Colonic mucosa (tissue), 4 donors: ENCODE data around the gene MYL7. TPM values are rescaled to one million over a fixed set of nuclear protein-coding genes. Genes with fewer than 3 reads are reported as not detected.

Experiments
- DNase-seq: peaks from one replicate; pipeline ENCODE4 v3.0.0-alpha.2; 2020
- H3K27ac ChIP-seq: fragments of 200-600 bp; one replicate; pipeline ENCODE4 v1.8.0; 2021
- H3K27me3 ChIP-seq: fragments of 200-600 bp; one replicate; pipeline ENCODE4 v1.8.0; 2021
- H3K36me3 ChIP-seq: fragments of 200-600 bp; one replicate; pipeline ENCODE4 v1.8.0; 2021
- H3K4me1 ChIP-seq: fragments of 200-600 bp; one replicate; pipeline ENCODE4 v1.8.0; 2021; ENCODE audit warnings: mild to moderate bottlenecking
- H3K4me3 ChIP-seq: fragments of 200-600 bp; one replicate; pipeline ENCODE4 v1.8.0; 2021
- H3K9ac ChIP-seq, 2 donors: one replicate each; pipeline ENCODE4 v1.7.0; 2013; ENCODE audit warnings: control low read depth in 2 of 2, low read depth in 2 of 2, low read length in 2 of 2
- H3K9me3 ChIP-seq: fragments of 200-600 bp; one replicate; pipeline ENCODE4 v1.8.0; 2021
- intact Hi-C: fragments of 100-400 bp; cut with DNase I; formaldehyde crosslinking; loops from one replicate; pipeline ENCODE4 v1.14.1; 2022
- total RNA-seq, 2 donors: library from RNA; stranded (reverse); fragmentation: NEBNext Ultra II Directional in 1 of 2; extraction: Animal tissue kit (Norgen Biotek cat#: 25700) in 1 of 2; gene quantifications; one replicate each; pipeline ENCODE4 v1.2.1, GENCODE V29; 2021
- TF ChIP-seq, protein P1 (sequence below): fragments of 200-600 bp; IDR thresholded peaks from one replicate; pipeline ENCODE4 v1.8.0; 2022; ENCODE audit warnings: antibody characterized with exemption, mild to moderate bottlenecking
- donor health status: healthy.
- donor health status: DM: no; HTN: no; CAD: no.
- donor health status: DM: no; HTN: no; CAD: no.

The MYL7 gene
- total RNA-seq, 2 donors from 2014 or later = 2.2 TPM; not detected in 1

- Histone ChIP-seq H3K9me3 (no peaks in the 10 kb centered on the region), H3K27me3 (peaks cover 6% of the 10 kb centered on the region), H3K4me3 (no peak overlapping the region), H3K4me1 (no peaks in the 10 kb centered on the region), H3K27ac (peak overlapping the region; percentile 61), H3K9ac (no peak overlapping the region), H3K36me3 (no peaks in the 10 kb centered on the region)
- no peak for DNase-seq
- intact Hi-C loops = no loop called here
- TF ChIP-seq, protein P1, sequence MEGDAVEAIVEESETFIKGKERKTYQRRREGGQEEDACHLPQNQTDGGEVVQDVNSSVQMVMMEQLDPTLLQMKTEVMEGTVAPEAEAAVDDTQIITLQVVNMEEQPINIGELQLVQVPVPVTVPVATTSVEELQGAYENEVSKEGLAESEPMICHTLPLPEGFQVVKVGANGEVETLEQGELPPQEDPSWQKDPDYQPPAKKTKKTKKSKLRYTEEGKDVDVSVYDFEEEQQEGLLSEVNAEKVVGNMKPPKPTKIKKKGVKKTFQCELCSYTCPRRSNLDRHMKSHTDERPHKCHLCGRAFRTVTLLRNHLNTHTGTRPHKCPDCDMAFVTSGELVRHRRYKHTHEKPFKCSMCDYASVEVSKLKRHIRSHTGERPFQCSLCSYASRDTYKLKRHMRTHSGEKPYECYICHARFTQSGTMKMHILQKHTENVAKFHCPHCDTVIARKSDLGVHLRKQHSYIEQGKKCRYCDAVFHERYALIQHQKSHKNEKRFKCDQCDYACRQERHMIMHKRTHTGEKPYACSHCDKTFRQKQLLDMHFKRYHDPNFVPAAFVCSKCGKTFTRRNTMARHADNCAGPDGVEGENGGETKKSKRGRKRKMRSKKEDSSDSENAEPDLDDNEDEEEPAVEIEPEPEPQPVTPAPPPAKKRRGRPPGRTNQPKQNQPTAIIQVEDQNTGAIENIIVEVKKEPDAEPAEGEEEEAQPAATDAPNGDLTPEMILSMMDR = no peak
Observed at GRCh38 chr7:44099669-44100068, 41.5 kb downstream of the MYL7 start.

- Histone ChIP-seq H3K36me3 (no peaks in the 10 kb centered on the region), H3K4me1 (no peaks in the 10 kb centered on the region), H3K27me3 (no peaks in the 10 kb centered on the region), H3K9ac (no peak overlapping the region), H3K9me3 (no peaks in the 10 kb centered on the region), H3K27ac (no peak overlapping the region), H3K4me3 (no peak overlapping the region)
- DNase-seq = no peak
- intact Hi-C loops = no loop called here
- TF ChIP-seq, protein P1 = no peak
Observed at GRCh38 chr7:44098092-44099068, 42.8 kb downstream of the MYL7 start.

GRCh38 chr7:44097064-44097932, 43.8 kb downstream of the MYL7 start:
- no peaks in the 10 kb centered on the region for H3K4me1 ChIP-seq
- TF ChIP-seq, protein P1 = no peak
- DNase-seq = no peak
- H3K36me3 ChIP-seq = no peaks in the 10 kb centered on the region
- H3K27ac ChIP-seq = no peak overlapping the region
- intact Hi-C loops = no loop called here
- H3K9me3 ChIP-seq = no peaks in the 10 kb centered on the region
- no peak overlapping the region for H3K4me3 ChIP-seq
- H3K27me3 ChIP-seq = no peaks in the 10 kb centered on the region
- no peak overlapping the region for H3K9ac ChIP-seq

- no peaks in the 10 kb centered on the region for H3K27me3 ChIP-seq
- no peaks in the 10 kb centered on the region for H3K9me3 ChIP-seq
- H3K9ac ChIP-seq = no peak overlapping the region
- DNase-seq = no peak
- H3K4me3 ChIP-seq = no peak overlapping the region
- TF ChIP-seq, protein P1 = no peak
- intact Hi-C loops = no loop called here
- H3K36me3 ChIP-seq = no peaks in the 10 kb centered on the region
- H3K4me1 ChIP-seq = no peaks in the 10 kb centered on the region
- no peak overlapping the region for H3K27ac ChIP-seq
Observed at GRCh38 chr7:44096326-44096881, 44.7 kb downstream of the MYL7 start.

- H3K36me3 ChIP-seq = no peaks in the 10 kb centered on the region
- DNase-seq = no peak
- no peaks in the 10 kb centered on the region for H3K9me3 ChIP-seq
- H3K4me3 ChIP-seq = no peak overlapping the region
- TF ChIP-seq, protein P1 = no peak
- no peak overlapping the region for H3K27ac ChIP-seq
- no peak overlapping the region for H3K9ac ChIP-seq
- no peaks in the 10 kb centered on the region for H3K4me1 ChIP-seq
- intact Hi-C loops = no loop called here
- no peaks in the 10 kb centered on the region for H3K27me3 ChIP-seq
Observed at GRCh38 chr7:44095781-44096180, 45.4 kb downstream of the MYL7 start.
